HCT116 (cell line): ENCODE results near the gene STAU1. TPM values are rescaled to one million over a fixed set of nuclear protein-coding genes. Genes with fewer than 3 reads are reported as not detected.

Source experiments
- ATAC-seq: fragments of 200-7000 bp; cut with Tn5 transposase; 2 replicates; pipeline ENCODE4 v1.9.1; 2020; ENCODE audit warnings: mild to moderate bottlenecking, moderate library complexity
- BruUV-seq: library from RNA; stranded (reverse); fragments of 400-500 nt; replicated peaks from 2 replicates; lab custom pipeline; 2021; lab: Mats Ljungman, UMichigan
- CTCF ChIA-PET: fragments of 300-600 bp; sonication (Branson Sonifier 250); formaldehyde crosslinking; loops from one replicate; lab custom pipeline; 2021; ENCODE audit warnings: antibody characterized with exemption; lab: Charles Lee
- POLR2A ChIA-PET: fragments of 300-600, 350-600 bp; sonication (Branson Sonifier 250); formaldehyde crosslinking; loops from one replicate; lab custom pipeline; 2021; ENCODE audit warnings: antibody characterized with exemption; lab: Charles Lee
- RAD21 ChIA-PET, 2 experiments: fragments of 300-600 bp; sonication (Branson Sonifier 250); formaldehyde crosslinking; loops; one replicate each; lab custom pipeline; 2023; ENCODE audit warnings: low total read pairs in 2 of 2; ENCODE audit not compliant: uncharacterized antibody in 2 of 2, unreplicated experiment in 2 of 2, low non-redundant PET in 1 of 2; lab: Charles Lee
- DNase-seq: peaks from one replicate; pipeline ENCODE4 v3.0.0-alpha.2; 2010; ENCODE audit warnings: low read depth, low spot score
- H2AFZ ChIP-seq: fragments of 200-600 bp; shearing (Covaris generic), sonication (generic); 2 replicates; pipeline ENCODE4 v1.6.1; 2017; ENCODE audit warnings: low read depth, mixed run types, mixed read lengths, antibody characterized with exemption, low read length; ENCODE audit not compliant: poor library complexity, severe bottlenecking
- H3K27ac ChIP-seq: 2 replicates; pipeline ENCODE4 v1.5.1; 2012; ENCODE audit warnings: low read depth, low read length
- H3K27me3 ChIP-seq: fragments of 200-600 bp; sonication (generic); 2 replicates; pipeline ENCODE4 v1.6.1; 2016; ENCODE audit warnings: mixed run types, low read length, mixed read lengths; ENCODE audit not compliant: insufficient read depth
- H3K36me3 ChIP-seq, 2 experiments: fragments of 200-500 bp in 1 of 2; fragments of 200-600 bp in 1 of 2; sonication (Bioruptor generic) in 1 of 2; sonication (generic) in 1 of 2; 2 replicates each; pipeline versions ENCODE4 v1.5.1 to v1.6.1; 2014 to 2016; ENCODE audit warnings: low read length in 2 of 2, inconsistent platforms in 1 of 2, mixed read lengths in 1 of 2, mixed run types in 1 of 2; ENCODE audit not compliant: insufficient read depth in 2 of 2, control insufficient read depth in 1 of 2
- H3K4me1 ChIP-seq, 2 experiments: fragments of 200-600 bp in 1 of 2; sonication (generic) in 1 of 2; 2 replicates each; pipeline versions ENCODE4 v1.5.1 to v1.6.1; 2012 to 2017; ENCODE audit warnings: low read length in 2 of 2, inconsistent platforms in 1 of 2, mild to moderate bottlenecking in 1 of 2, mixed read lengths in 1 of 2, mixed run types in 1 of 2, moderate library complexity in 1 of 2; ENCODE audit not compliant: insufficient read depth in 2 of 2, control insufficient read depth in 1 of 2
- H3K4me2 ChIP-seq: fragments of 200-600 bp; sonication (generic); 2 replicates; pipeline ENCODE4 v1.6.1; 2017; ENCODE audit warnings: mixed run types, low read length, mixed read lengths
- H3K4me3 ChIP-seq, 2 experiments: fragments of 200-600 bp in 1 of 2; sonication (generic) in 1 of 2; replicated peaks in 1 of 2; 2 replicates each; pipeline ENCODE4 v1.5.1; 2011 to 2016; ENCODE audit warnings: low read length in 2 of 2, control low read depth in 1 of 2, low read depth in 1 of 2, mild to moderate bottlenecking in 1 of 2, mixed read lengths in 1 of 2, mixed run types in 1 of 2
- H3K79me2 ChIP-seq: fragments of 200-600 bp; sonication (generic); 2 replicates; pipeline ENCODE4 v1.6.1; 2017; ENCODE audit warnings: mild to moderate bottlenecking, mixed run types, low read length, moderate library complexity, mixed read lengths; ENCODE audit not compliant: insufficient read depth
- H3K9ac ChIP-seq: fragments of 200-600 bp; sonication (generic); 2 replicates; pipeline ENCODE4 v1.6.1; 2016; ENCODE audit warnings: low read length, mixed read lengths
- H3K9me2 ChIP-seq: fragments of 200-600 bp; sonication (generic), shearing (Covaris generic); 2 replicates; pipeline ENCODE4 v1.6.1; 2017; ENCODE audit warnings: mixed run types, mild to moderate bottlenecking, moderate library complexity; ENCODE audit not compliant: insufficient read depth
- H3K9me3 ChIP-seq, 2 experiments: fragments of 200-500 bp in 1 of 2; fragments of 200-600 bp in 1 of 2; sonication (Bioruptor generic) in 1 of 2; sonication (generic) in 1 of 2; 2 replicates each; pipeline ENCODE4 v1.6.1; 2014 to 2017; ENCODE audit warnings: low read length in 2 of 2, mixed read lengths in 2 of 2, inconsistent platforms in 1 of 2, low read depth in 1 of 2, mild to moderate bottlenecking in 1 of 2, mixed run types in 1 of 2, moderate library complexity in 1 of 2; ENCODE audit not compliant: control insufficient read depth in 1 of 2, insufficient read depth in 1 of 2
- H4K20me1 ChIP-seq: fragments of 200-600 bp; sonication (generic), shearing (Covaris generic); 2 replicates; pipeline ENCODE4 v1.6.1; 2017; ENCODE audit warnings: mixed run types, mild to moderate bottlenecking, moderate library complexity; ENCODE audit not compliant: insufficient read depth
- ATF3 ChIP-seq: IDR thresholded peaks from 2 replicates; pipeline ENCODE4 v1.6.1; 2012
- CBX3 ChIP-seq: IDR thresholded peaks from 2 replicates; pipeline ENCODE4 v1.6.1; 2012; ENCODE audit warnings: low read depth
- CEBPB ChIP-seq: IDR thresholded peaks from 2 replicates; pipeline ENCODE4 v1.6.1; 2012; ENCODE audit warnings: low read depth
- ELF1 ChIP-seq: IDR thresholded peaks from 2 replicates; pipeline ENCODE4 v1.6.1; 2012; ENCODE audit warnings: low read depth, borderline replicate concordance
- EZH2 ChIP-seq: fragments of 200-600 bp; sonication (generic); IDR thresholded peaks from 2 replicates; pipeline ENCODE4 v1.6.1; 2017; ENCODE audit warnings: antibody characterized with exemption, mixed run types
- EZH2phosphoT487 ChIP-seq: fragments of 200-600 bp; IDR thresholded peaks from 2 replicates; pipeline ENCODE4 v1.6.1; 2018; ENCODE audit warnings: antibody characterized with exemption, borderline replicate concordance
- FOSL1 ChIP-seq: IDR thresholded peaks from 2 replicates; pipeline ENCODE4 v1.6.1; 2012; ENCODE audit warnings: low read depth
- JUND ChIP-seq: IDR thresholded peaks from 2 replicates; pipeline ENCODE4 v1.6.1; 2012
- MAX ChIP-seq: IDR thresholded peaks from 2 replicates; pipeline ENCODE4 v1.6.1; 2012
- POLR2A ChIP-seq: IDR thresholded peaks from 2 replicates; pipeline ENCODE4 v1.7.0; 2011; ENCODE audit warnings: borderline replicate concordance; ENCODE audit not compliant: insufficient read depth, insufficient read length; ENCODE audit errors: extremely low read depth
- POLR2AphosphoS5 ChIP-seq: IDR thresholded peaks from 2 replicates; pipeline ENCODE4 v1.6.1; 2011; ENCODE audit warnings: mild to moderate bottlenecking, low read depth, low read length, moderate library complexity
- RAD21 ChIP-seq: IDR thresholded peaks from 2 replicates; pipeline ENCODE4 v1.6.1; 2012; ENCODE audit warnings: low read depth, mild to moderate bottlenecking
- SIN3A ChIP-seq: IDR thresholded peaks from 2 replicates; pipeline ENCODE4 v1.6.1; 2012; ENCODE audit warnings: low read depth
- SP1 ChIP-seq: IDR thresholded peaks from 2 replicates; pipeline ENCODE4 v1.6.1; 2012; ENCODE audit warnings: low read depth
- SRF ChIP-seq: IDR thresholded peaks from 2 replicates; pipeline ENCODE4 v1.6.1; 2012; ENCODE audit warnings: low read depth
- TCF7L2 ChIP-seq: IDR thresholded peaks from 2 replicates; pipeline ENCODE4 v1.7.0; 2011; ENCODE audit warnings: borderline replicate concordance, inconsistent platforms; ENCODE audit not compliant: insufficient read depth, insufficient read length; ENCODE audit errors: extremely low read depth
- YY1 ChIP-seq: IDR thresholded peaks from 2 replicates; pipeline ENCODE4 v1.6.1; 2011; ENCODE audit warnings: low read length, low read depth, moderate library complexity, mild to moderate bottlenecking; ENCODE audit not compliant: insufficient replicate concordance; ENCODE audit errors: extremely low read depth
- ZFX ChIP-seq: fragments of 450-650 bp; IDR thresholded peaks from 2 replicates; pipeline ENCODE4 v1.6.1; 2017
- intact Hi-C: fragments of 100-400 bp; cut with micrococcal nuclease; formaldehyde crosslinking; loops from 2 replicates; pipeline ENCODE4 v1.10.0; 2022
- total RNA-seq: library from RNA; stranded (reverse); gene quantifications from one replicate; pipeline ENCODE4 v1.2.1, GENCODE V29; 2021; ENCODE audit not compliant: unreplicated experiment
- TF ChIP-seq, protein P1 (sequence below): IDR thresholded peaks from 2 replicates; pipeline ENCODE4 v1.6.1; 2012; ENCODE audit warnings: low read depth

Gene STAU1
- total RNA-seq, 1 experiment from 2014 or later, result 90.3 TPM

- peaks cover 6% of the 10 kb centered on the region; the same call in 1 of the 2 replicates for H4K20me1 ChIP-seq
- POLR2A ChIA-PET, result interaction anchor here (0.6 kb wide), 1 partner anchor 93 kb away, joined by 3 read pairs; no protein-coding TSS in a partner anchor
- H3K79me2 ChIP-seq, result peaks cover 90% of the 10 kb centered on the region
- CTCF ChIA-PET, result no interaction called here
- H3K27ac ChIP-seq, result no peak overlapping the region
- intact Hi-C loops, result no loop called here
- DNase-seq, result no peak
- RAD21 ChIA-PET, result no interaction called here
- no peak overlapping the region for H3K9ac ChIP-seq
- no peak overlapping the region for H2AFZ ChIP-seq
- H3K9me3 ChIP-seq, result no peaks in the 10 kb centered on the region
- no peaks in the 10 kb centered on the region for H3K9me2 ChIP-seq
- 0 out of 4 replicates have a peak, but pooled peaks cover 0 to 4% of the 10 kb centered on the region in 2 experiments for H3K36me3 ChIP-seq
- no TSS peak for BruUV-seq
- H3K4me3 ChIP-seq, result no peak overlapping the region
- H3K4me1 ChIP-seq, result no peaks in the 10 kb centered on the region
- no peak overlapping the region for H3K4me2 ChIP-seq
- no peak for TF ChIP-seq JUND
- no peak for TF ChIP-seq CEBPB
- no peak for TF ChIP-seq SIN3A
- no peak for TF ChIP-seq ZFX
- TF ChIP-seq ELF1, result no peak
- no peak for TF ChIP-seq POLR2A
- no peak for TF ChIP-seq SRF
- no peak for TF ChIP-seq YY1
- TF ChIP-seq CBX3, result no peak
- TF ChIP-seq ATF3, result no peak
- TF ChIP-seq SP1, result no peak
- TF ChIP-seq FOSL1, result no peak
- TF ChIP-seq EZH2, result no peak
- TF ChIP-seq TCF7L2, result no peak
- no peak for TF ChIP-seq EZH2phosphoT487
- no peak for TF ChIP-seq MAX
- TF ChIP-seq POLR2AphosphoS5, result no peak
- no peak for TF ChIP-seq RAD21
- TF ChIP-seq, protein P1, sequence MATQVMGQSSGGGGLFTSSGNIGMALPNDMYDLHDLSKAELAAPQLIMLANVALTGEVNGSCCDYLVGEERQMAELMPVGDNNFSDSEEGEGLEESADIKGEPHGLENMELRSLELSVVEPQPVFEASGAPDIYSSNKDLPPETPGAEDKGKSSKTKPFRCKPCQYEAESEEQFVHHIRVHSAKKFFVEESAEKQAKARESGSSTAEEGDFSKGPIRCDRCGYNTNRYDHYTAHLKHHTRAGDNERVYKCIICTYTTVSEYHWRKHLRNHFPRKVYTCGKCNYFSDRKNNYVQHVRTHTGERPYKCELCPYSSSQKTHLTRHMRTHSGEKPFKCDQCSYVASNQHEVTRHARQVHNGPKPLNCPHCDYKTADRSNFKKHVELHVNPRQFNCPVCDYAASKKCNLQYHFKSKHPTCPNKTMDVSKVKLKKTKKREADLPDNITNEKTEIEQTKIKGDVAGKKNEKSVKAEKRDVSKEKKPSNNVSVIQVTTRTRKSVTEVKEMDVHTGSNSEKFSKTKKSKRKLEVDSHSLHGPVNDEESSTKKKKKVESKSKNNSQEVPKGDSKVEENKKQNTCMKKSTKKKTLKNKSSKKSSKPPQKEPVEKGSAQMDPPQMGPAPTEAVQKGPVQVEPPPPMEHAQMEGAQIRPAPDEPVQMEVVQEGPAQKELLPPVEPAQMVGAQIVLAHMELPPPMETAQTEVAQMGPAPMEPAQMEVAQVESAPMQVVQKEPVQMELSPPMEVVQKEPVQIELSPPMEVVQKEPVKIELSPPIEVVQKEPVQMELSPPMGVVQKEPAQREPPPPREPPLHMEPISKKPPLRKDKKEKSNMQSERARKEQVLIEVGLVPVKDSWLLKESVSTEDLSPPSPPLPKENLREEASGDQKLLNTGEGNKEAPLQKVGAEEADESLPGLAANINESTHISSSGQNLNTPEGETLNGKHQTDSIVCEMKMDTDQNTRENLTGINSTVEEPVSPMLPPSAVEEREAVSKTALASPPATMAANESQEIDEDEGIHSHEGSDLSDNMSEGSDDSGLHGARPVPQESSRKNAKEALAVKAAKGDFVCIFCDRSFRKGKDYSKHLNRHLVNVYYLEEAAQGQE, result no peak
- ATAC-seq, result no peak
- no peaks in the 10 kb centered on the region for H3K27me3 ChIP-seq
Measured at GRCh38 chr20:49163696-49164095, 24.4 kb downstream of the STAU1 start.
